Skeletal muscle satellite cell (primary cell): ENCODE measurements around the gene LRRC75A.

Experiments used
- H3K27me3 ChIP-seq: 2 replicates; pipeline ENCODE4 v1.7.0; 2013; ENCODE audit warnings: low read length; ENCODE audit not compliant: control insufficient read depth, insufficient read depth
- H3K36me3 ChIP-seq: 2 replicates; pipeline ENCODE4 v1.7.0; 2013; ENCODE audit warnings: mild to moderate bottlenecking, control low read depth, low read length; ENCODE audit not compliant: insufficient read depth
- H3K4me1 ChIP-seq: 2 replicates; pipeline ENCODE4 v1.7.0; 2013; ENCODE audit warnings: low read length; ENCODE audit not compliant: control insufficient read depth, insufficient read depth
- H3K4me2 ChIP-seq: 2 replicates; pipeline ENCODE4 v1.7.0; 2013; ENCODE audit warnings: mild to moderate bottlenecking, low read length
- H3K4me3 ChIP-seq: 2 replicates; pipeline ENCODE4 v1.7.0; 2013; ENCODE audit warnings: low read length
- H3K9ac ChIP-seq: 2 replicates; pipeline ENCODE4 v1.7.0; 2013; ENCODE audit warnings: mild to moderate bottlenecking, low read depth, low read length, moderate library complexity
- H3K9me3 ChIP-seq: replicated peaks from 2 replicates; pipeline ENCODE4 v1.7.0; 2013; ENCODE audit warnings: mild to moderate bottlenecking, control low read depth, low read length

The LRRC75A gene

DNA sequence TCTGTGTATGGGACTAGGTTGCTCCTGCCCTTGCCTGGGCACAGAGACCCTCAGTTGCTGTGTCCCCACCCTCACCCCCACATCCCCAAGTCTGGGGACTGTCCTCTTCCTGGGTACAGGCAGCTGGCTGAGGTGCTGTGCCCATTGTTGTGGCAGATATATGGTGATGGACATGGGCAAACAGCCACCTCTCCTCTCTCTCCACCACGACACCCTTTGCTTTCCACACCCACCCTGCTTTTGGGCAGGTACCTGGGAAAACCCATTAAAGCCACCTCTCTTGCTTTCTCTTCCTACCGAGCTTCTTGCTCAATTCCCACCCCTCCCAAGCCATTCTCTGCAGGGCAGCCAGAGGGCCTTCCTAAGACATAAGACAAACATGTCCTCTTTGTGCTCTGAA, 54.9 kb downstream of the LRRC75A start:
- Histone ChIP-seq H3K36me3 (peaks cover 44% of the 10 kb centered on the region), H3K9me3 (no peaks in the 10 kb centered on the region), H3K27me3 (no peaks in the 10 kb centered on the region), H3K9ac (no peak overlapping the region), H3K4me1 (peaks cover 27% of the 10 kb centered on the region), H3K4me3 (no peak overlapping the region), H3K4me2 (no peak overlapping the region)

DNA sequence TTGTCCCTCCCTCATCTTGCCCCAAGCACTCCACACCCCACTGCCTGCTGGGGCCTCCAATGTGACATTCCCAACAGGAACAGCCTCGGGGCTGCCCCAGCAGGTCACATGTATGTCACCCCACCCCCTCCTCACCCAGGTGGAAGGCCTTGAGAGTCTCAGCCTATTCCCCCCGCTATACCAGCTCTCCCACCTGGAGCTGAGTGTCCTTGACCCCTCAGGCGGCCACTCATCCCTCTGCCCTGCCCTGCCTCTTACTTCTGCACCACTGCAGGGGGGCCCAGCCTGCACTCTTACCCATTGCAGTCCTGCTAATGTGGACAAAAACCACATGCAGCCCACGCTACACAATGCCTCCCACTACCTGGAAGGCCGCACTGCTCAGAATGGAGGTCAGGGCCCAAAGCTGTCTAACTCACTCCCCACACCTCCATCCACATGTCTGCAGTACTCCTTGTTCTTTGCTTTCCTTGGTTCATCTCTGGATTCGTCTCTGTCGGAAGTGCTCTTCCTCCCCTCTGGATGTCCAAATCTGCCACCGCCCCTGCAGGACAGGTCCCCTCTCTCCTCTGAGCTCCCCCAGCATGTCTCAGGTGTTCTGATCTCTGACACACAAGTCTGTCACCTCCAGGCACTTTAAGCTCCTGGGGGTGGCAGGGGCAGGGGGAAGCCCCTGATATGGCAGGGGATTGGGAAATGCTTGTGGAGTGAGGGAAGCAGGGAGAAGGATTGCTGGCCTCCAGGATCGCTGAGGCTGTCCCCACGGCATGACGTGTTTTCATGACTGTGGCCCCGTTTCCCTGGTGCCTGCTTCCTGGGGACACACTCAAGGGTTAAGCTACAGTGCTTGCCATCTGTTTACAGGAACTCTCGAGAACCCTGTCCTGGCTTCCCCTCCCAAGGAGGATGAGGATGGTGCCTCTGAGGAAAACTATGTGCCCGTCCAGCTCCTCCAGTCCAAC, 55.8 kb downstream of the LRRC75A start:
- peaks cover 18% of the 10 kb centered on the region for H3K4me1 ChIP-seq
- no peak overlapping the region for H3K4me2 ChIP-seq
- H3K4me3 ChIP-seq, result no peak overlapping the region
- H3K27me3 ChIP-seq, result no peaks in the 10 kb centered on the region
- H3K36me3 ChIP-seq, result peaks cover 39% of the 10 kb centered on the region
- H3K9me3 ChIP-seq, result no peaks in the 10 kb centered on the region
- H3K9ac ChIP-seq, result no peak overlapping the region

DNA sequence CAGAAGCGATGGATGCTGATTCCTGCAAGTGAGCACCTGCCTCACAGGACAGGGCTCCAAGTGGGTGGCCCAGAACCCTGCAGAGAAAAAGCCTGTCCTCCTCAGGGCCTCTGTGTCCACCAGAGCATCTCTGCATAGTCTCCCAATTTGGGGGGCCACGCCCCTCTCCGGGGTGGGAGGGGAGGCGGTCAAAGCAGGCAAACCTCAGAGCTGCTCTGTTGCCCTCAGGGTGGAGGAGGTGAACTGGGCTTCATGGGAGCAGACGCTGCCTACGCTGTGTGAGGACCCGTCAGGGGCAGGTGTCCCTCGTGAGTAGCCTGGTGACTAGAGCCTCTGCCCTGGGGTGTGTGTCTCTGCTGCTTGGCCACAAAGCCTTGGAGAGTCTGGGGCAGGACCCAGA, 57.3 kb downstream of the LRRC75A start:
- peaks cover 28% of the 10 kb centered on the region for H3K36me3 ChIP-seq
- peaks cover 6% of the 10 kb centered on the region for H3K4me1 ChIP-seq

DNA sequence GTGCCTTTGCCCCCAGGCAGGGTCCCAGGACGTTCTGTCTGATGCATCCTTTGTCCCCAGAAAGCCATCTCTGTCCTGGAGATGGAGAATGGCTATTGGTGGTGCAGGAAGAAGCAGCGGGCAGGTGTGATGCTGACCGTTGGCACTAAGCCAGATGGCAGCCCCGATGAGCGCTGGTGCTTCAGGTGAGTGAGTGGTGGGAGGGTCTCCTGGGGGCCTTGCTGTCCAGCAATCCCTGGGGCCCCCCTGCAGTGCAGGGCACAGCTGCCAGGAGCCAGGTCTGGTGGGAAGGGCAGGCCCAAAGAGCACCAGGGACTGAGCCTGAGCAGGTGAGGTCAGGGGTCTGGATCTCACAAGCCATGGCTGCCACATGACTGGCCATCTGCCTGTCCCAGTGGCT, 58.5 kb downstream of the LRRC75A start:
- Histone ChIP-seq H3K27me3 (no peaks in the 10 kb centered on the region), H3K36me3 (peaks cover 33% of the 10 kb centered on the region), H3K4me3 (no peak overlapping the region), H3K4me1 (peaks cover 6% of the 10 kb centered on the region), H3K9ac (no peak overlapping the region), H3K4me2 (no peak overlapping the region), H3K9me3 (no peaks in the 10 kb centered on the region)

More for the DNA sequence above, 57.3 kb downstream of the LRRC75A start:
- no peaks in the 10 kb centered on the region for H3K9me3 ChIP-seq
- H3K4me2 ChIP-seq, result no peak overlapping the region
- no peak overlapping the region for H3K9ac ChIP-seq
- no peaks in the 10 kb centered on the region for H3K27me3 ChIP-seq
- no peak overlapping the region for H3K4me3 ChIP-seq

DNA sequence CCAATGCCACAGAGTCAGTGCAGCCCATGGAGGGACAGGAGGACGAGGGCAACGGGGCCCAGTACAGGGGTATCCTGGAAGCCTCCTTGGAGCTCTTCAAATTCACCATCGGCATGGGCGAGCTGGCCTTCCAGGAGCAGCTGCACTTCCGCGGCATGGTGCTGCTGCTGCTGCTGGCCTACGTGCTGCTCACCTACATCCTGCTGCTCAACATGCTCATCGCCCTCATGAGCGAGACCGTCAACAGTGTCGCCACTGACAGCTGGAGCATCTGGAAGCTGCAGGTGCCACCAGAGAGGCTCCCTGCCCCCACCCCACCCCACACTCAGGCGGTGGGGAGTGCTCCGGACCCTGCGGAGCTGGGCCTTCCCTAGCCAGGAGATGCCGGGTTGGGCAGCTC, 60.0 kb downstream of the LRRC75A start:
- Histone ChIP-seq H3K9me3 (no peaks in the 10 kb centered on the region), H3K27me3 (no peaks in the 10 kb centered on the region), H3K4me2 (no peak overlapping the region), H3K4me3 (no peak overlapping the region), H3K36me3 (peaks cover 47% of the 10 kb centered on the region), H3K4me1 (no peaks in the 10 kb centered on the region), H3K9ac (no peak overlapping the region)

DNA sequence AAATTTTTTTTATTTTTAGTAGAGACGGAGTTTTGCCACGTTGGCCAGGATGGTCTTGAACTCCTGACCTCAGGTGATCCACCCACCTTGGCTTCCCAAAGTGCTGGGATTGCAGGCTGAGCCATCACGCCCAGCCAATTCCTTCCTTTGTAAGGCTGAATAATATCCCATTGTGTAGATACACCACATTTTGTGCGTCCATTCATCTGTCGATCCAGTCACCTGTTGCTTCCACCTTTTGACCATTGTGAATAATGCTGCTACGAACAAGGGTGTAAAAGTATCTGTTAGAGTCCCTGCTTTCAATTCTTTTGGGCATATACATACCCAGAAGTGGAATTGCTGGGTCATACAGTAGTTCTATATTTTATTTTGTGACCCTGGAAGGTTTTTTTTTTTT, 61.3 kb downstream of the LRRC75A start:
- Histone ChIP-seq H3K9ac (no peak overlapping the region), H3K9me3 (no peaks in the 10 kb centered on the region), H3K27me3 (no peaks in the 10 kb centered on the region), H3K4me3 (no peak overlapping the region), H3K4me2 (no peak overlapping the region), H3K36me3 (peaks cover 60% of the 10 kb centered on the region), H3K4me1 (no peaks in the 10 kb centered on the region)

DNA sequence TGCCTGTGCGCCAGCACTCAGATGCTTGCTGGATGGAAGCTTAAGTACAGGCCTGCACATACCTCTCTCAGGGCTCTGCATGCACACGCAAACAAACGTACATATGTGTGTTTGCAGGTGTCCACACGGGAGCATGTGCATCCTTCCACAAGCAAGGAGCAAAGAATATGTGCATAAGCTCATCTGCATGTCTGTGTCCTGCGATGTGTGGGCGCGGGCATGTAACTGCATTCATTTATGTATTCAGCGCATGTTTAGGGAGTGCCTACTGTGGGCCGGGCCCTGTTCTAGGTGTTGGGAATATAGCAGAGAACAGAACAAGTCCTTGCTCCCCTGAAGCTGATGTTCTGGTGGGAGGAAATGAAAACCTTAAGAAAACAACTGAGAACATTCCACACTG, 62.9 kb downstream of the LRRC75A start:
- Histone ChIP-seq H3K9me3 (no peaks in the 10 kb centered on the region), H3K27me3 (no peaks in the 10 kb centered on the region), H3K4me3 (no peak overlapping the region), H3K4me2 (no peak overlapping the region), H3K36me3 (peaks cover 66% of the 10 kb centered on the region), H3K9ac (no peak overlapping the region), H3K4me1 (no peaks in the 10 kb centered on the region)

DNA sequence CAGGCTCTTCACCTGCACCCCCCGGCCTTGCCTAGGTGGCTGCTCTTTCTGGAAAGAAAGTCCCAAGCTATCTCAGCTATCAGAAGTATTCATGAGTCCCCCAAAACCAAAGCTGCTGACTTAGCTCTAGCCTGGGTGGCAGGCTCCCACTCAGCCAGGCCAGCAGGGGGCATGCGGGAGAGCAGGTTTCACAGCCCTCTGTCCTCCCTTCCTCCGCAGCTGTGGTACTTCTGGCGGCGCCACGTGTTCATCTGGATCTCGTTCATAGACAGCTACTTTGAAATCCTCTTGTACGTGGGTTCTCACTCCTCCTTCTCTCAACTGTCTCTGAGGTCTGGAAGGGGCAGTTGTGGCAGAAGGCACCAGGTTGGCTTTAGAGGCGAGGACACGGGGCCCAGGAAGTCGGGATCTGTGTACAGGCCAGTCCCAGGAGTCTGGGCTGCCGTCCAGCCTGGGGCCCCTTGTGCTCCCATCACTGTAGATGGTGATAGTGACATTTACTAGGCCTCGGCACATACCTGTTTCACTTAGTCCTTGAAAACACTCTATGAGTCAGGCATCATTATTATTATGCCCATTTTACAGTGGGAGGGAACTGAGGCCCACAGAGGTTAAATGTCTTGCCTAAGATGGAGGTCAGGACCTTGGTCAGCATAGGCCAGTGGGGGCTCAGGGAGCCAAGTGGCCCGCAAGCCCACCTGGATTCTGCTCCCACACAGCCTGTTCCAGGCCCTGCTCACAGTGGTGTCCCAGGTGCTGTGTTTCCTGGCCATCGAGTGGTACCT, 63.7 kb downstream of the LRRC75A start:
- no peak overlapping the region for H3K4me3 ChIP-seq
- no peak overlapping the region for H3K4me2 ChIP-seq
- no peaks in the 10 kb centered on the region for H3K9me3 ChIP-seq
- H3K27me3 ChIP-seq, result no peaks in the 10 kb centered on the region
- no peaks in the 10 kb centered on the region for H3K4me1 ChIP-seq
- H3K36me3 ChIP-seq, result peaks cover 64% of the 10 kb centered on the region
- H3K9ac ChIP-seq, result no peak overlapping the region

DNA sequence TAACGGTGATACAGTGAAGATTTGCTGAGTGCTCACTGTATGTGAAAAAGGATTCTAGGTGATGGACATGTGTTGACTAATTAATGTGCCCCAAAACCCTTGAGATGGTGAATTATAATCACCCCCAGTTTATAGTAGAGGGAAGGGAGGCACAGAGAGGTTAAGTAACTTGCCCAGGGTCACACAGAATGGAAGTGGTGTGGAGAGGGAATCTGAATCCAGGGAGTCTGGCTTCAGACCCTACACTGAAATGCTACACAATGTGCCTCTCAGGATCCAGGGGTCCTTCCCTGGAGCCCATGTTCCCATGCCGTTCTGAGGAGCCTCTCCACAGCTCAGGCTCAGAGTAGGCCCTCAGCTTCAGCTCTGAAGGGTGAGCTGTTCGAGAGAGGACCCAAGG, 65.0 kb downstream of the LRRC75A start:
- no peak overlapping the region for H3K4me2 ChIP-seq
- no peaks in the 10 kb centered on the region for H3K27me3 ChIP-seq
- H3K9me3 ChIP-seq, result no peaks in the 10 kb centered on the region
- no peaks in the 10 kb centered on the region for H3K4me1 ChIP-seq
- no peak overlapping the region for H3K9ac ChIP-seq
- H3K4me3 ChIP-seq, result no peak overlapping the region
- peaks cover 67% of the 10 kb centered on the region for H3K36me3 ChIP-seq

DNA sequence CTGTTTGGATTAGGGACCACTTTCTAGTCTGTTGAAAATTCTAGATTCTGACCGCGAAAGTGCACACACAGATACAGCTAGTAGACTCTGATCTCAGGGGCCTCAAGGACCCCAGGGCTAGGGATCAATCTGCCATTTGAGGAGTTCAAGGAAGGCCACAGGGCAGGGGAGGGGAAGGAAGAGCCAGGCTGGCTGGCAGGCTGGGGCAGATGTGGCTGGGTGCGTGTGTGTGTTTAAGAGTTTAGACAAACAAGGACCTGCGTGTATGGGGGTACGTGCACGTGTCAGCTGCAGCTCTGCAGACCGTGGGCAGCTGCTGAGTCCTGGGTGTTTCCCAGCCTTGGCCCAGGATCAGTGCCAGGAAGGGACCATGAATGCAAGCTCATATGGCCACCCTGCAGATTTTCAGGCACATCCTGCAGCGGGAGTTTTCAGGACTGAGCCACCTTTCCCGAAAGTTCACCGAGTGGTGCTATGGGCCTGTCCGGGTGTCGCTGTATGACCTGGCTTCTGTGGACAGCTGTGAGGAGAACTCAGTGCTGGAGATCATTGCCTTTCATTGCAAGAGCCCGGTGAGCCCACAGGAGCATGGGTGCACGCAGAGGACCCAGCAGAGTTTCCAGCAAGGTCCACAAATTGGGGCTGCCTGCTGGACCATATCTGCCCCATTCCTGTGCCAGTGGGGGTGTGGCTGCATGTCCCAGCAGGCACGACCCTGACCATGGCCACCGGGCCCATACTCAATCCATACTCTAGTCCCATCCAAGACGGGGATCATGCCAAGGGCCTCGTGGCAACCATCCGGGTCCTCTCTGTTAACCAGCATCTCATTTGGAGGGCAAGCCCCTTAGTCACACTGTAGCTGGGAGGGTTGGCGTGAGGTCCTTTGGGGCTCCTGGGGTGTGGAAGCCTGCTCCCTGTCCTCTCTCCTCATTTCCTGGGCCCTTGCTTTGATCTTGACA, 66.0 kb downstream of the LRRC75A start:
- Histone ChIP-seq H3K36me3 (peaks cover 68% of the 10 kb centered on the region), H3K4me1 (no peaks in the 10 kb centered on the region), H3K9ac (no peak overlapping the region), H3K27me3 (no peaks in the 10 kb centered on the region), H3K9me3 (no peaks in the 10 kb centered on the region), H3K4me3 (no peak overlapping the region), H3K4me2 (no peak overlapping the region)

DNA sequence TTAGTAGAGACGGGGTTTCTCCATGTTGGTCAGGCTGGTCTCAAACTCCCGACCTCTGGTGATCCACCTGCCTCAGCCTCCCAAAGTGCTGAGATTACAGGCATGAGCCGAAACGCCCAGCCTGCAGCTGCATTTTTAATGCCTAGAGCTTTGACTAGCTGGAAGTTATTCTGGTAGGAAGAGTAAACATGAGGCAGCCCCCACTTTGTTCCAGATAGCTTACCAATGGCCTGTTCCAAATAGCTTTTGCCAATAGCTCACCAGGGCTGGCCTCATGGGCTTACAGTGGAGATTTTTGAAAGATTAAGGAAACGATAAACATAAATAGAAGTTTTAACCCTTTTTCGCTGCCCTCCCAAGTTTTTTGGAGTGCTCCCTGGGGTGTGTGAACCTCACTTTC, 66.8 kb downstream of the LRRC75A start:
- no peak overlapping the region for H3K9ac ChIP-seq
- no peak overlapping the region for H3K4me3 ChIP-seq
- peaks cover 8% of the 10 kb centered on the region for H3K4me1 ChIP-seq
- H3K9me3 ChIP-seq, result no peaks in the 10 kb centered on the region
- peaks cover 76% of the 10 kb centered on the region for H3K36me3 ChIP-seq
- H3K27me3 ChIP-seq, result no peaks in the 10 kb centered on the region
- no peak overlapping the region for H3K4me2 ChIP-seq
